Fibroblast of mammary gland (primary cell): ENCODE measurements around the gene ANAPC7.

Experiments
- DNase-seq: peaks from one replicate; pipeline ENCODE4 v3.0.0-alpha.2; 2010; ENCODE audit warnings: low read depth
- H3K4me3 ChIP-seq: 2 replicates; pipeline ENCODE4 v1.5.1; 2011; ENCODE audit warnings: low read depth, mild to moderate bottlenecking, low read length, moderate library complexity; ENCODE audit not compliant: control insufficient read depth
- CTCF ChIP-seq: conservative IDR thresholded peaks from 2 replicates; pipeline ENCODE4 v1.5.1; 2011; ENCODE audit warnings: low read depth, low read length, inconsistent platforms; ENCODE audit not compliant: control insufficient read depth, insufficient read depth

ANAPC7 gene

DNA sequence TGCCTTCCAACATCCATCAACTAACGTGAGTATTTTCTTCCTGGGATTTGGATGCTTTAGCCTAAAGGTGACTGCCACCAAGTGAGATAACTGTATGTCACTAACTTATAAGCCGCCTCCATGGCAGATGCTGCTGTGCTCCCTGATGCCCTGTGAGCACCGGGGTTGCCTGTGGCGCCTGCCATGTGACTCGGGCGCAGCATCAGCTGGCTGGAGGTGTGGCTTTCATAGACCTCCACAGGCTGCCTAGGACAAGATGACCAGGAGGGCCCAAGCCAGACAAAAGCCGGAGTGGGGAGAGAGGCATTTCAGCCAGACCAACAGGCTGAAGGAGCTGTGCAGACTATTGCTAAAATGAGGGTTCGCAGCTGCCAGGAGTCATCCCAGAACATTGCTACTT lies 55.7 kb downstream of the ANAPC7 start:
- no peak for DNase-seq
- TF ChIP-seq CTCF, result no peak
- H3K4me3 ChIP-seq, result no peak overlapping the region

DNA sequence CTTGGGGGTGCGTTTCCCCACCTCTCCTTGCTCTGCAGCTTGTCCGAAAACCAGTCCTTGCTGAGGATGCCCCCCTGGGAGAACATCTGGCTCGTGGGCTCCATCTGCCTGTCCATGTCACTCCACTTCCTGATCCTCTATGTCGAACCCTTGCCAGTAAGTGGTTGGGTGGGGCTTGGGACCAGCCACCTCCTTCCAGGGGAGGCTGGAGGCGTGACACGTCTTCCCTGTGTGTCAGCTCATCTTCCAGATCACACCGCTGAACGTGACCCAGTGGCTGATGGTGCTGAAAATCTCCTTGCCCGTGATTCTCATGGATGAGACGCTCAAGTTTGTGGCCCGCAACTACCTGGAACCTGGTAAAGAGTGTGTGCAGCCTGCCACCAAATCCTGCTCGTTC lies 57.5 kb downstream of the ANAPC7 start:
- no peak for TF ChIP-seq CTCF
- no peak for DNase-seq
- no peak overlapping the region for H3K4me3 ChIP-seq

DNA sequence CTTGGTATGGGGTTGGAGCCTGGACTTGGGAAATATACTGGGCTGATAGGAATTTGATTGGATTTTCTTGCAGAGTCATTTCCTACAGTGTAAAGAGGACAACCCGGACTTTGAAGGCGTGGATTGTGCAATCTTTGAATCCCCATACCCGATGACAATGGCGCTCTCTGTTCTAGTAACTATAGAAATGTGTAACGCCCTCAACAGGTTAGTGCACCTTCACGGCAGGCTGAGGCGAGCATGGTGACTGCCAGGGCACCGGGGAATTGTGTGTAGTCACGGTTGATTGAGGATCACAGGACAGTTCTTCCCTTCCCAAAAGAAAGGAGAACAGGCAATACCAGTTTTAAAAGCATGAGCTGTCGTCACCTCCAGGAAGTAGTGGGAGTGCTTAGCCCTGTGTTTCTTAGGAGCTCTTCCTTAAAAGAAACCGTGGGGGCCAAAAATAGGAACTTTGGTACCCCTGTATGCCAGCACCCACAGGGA lies 58.3 kb downstream of the ANAPC7 start:
- no peak for DNase-seq
- no peak overlapping the region for H3K4me3 ChIP-seq
- TF ChIP-seq CTCF, result no peak

DNA sequence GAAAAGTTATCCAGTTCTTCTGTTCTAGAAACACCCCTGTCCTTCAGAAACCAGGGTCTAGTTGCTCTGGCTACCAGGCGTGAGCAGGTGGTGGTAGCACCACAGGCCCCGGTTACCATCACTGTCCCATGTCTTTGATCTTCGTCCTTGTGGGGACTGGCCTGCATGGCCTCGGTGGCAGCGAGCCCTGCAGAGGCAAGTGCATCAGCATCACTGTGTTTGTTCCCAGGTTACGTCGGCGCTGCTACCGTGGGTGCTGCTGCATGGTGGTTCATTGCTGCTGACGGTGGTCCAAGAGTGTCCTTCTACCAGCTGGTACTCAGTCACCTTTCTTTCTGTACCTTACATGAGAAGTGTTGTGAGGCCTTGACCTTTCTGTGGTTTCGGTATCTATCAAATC lies 58.9 kb downstream of the ANAPC7 start:
- no peak overlapping the region for H3K4me3 ChIP-seq
- DNase-seq, result no peak
- TF ChIP-seq CTCF, result no peak

- H3K4me3 ChIP-seq, result no peak overlapping the region
- TF ChIP-seq CTCF, result no peak
- no peak for DNase-seq
Observed at GRCh38 chr12:110343736-110344555, 59.6 kb downstream of the ANAPC7 start.

- no peak for DNase-seq
- TF ChIP-seq CTCF, result no peak
- no peak overlapping the region for H3K4me3 ChIP-seq
Observed at GRCh38 chr12:110343114-110343513, 60.4 kb downstream of the ANAPC7 start.

GRCh38 chr12:110342157-110342556 lies 61.4 kb downstream of the ANAPC7 start:
- no peak for DNase-seq
- no peak overlapping the region for H3K4me3 ChIP-seq
- TF ChIP-seq CTCF, result no peak
